ENCODE data around the gene TNFAIP8L2. TPM values are rescaled to one million over a fixed set of nuclear protein-coding genes. Genes with fewer than 3 reads are reported as not detected.

Gene TNFAIP8L2
- total and polyA plus RNA-seq, 5 donors from 2014 or later = 4.3 to 62.5 (median 34.4) TPM

- no peaks in the 10 kb centered on the region for H3K9me3 ChIP-seq (ENCODE audit: control insufficient read depth in 2 of 2, low read length in 2 of 2)
- peak overlapping the region; percentile 78 to 92 (median 82) for H3K4me3 Mint-ChIP-seq
- no peaks in the 10 kb centered on the region for H3K27me3 Mint-ChIP-seq
- no peak overlapping the region for H3K27ac ChIP-seq (ENCODE audit: insufficient read depth, low read length, poor library complexity, severe bottlenecking)
- H3K4me1 Mint-ChIP-seq = peaks cover 0 to 13% (median 2%) of the 10 kb centered on the region in 4 donors
- H3K4me3 ChIP-seq (ENCODE audit: low read depth, low read length) = peak overlapping the region; percentile 55
- peaks cover 11% of the 10 kb centered on the region for H3K4me1 ChIP-seq (ENCODE audit: control insufficient read depth, insufficient read depth, low read length, poor library complexity, severe bottlenecking)
- ATAC-seq (ENCODE audit: low read depth in 2 of 2) (no peak), DNase-seq (no peak)
- no peaks in the 10 kb centered on the region for H3K27me3 ChIP-seq (ENCODE audit: control insufficient read depth, insufficient read depth, low read length)
- peak overlapping the region in 2 of 3 donors; percentile 20 to 54 for H3K27ac Mint-ChIP-seq
- H3K9me3 Mint-ChIP-seq = no peaks in the 10 kb centered on the region
- H3K36me3 ChIP-seq (ENCODE audit: control insufficient read depth, insufficient read depth, low read length) = no peaks in the 10 kb centered on the region
- peaks cover 13% of the 10 kb centered on the region for H3K36me3 Mint-ChIP-seq
These were observed 24.6 kb upstream of the TNFAIP8L2 start for GRCh38 chr1:151131701-151132334.

GRCh38 chr1:151132335-151133017, 24.0 kb upstream of the TNFAIP8L2 start:
- Histone ChIP-seq H3K4me1 (ENCODE audit: control insufficient read depth, insufficient read depth, low read length, poor library complexity, severe bottlenecking) (peaks cover 11% of the 10 kb centered on the region), H3K9me3 (ENCODE audit: control insufficient read depth in 2 of 2, low read length in 2 of 2) (no peaks in the 10 kb centered on the region), H3K27ac (ENCODE audit: insufficient read depth, low read length, poor library complexity, severe bottlenecking) (no peak overlapping the region), H3K4me3 (ENCODE audit: low read depth, low read length) (no peak overlapping the region), H3K36me3 (ENCODE audit: control insufficient read depth, insufficient read depth, low read length) (no peaks in the 10 kb centered on the region), H3K27me3 (ENCODE audit: control insufficient read depth, insufficient read depth, low read length) (no peaks in the 10 kb centered on the region)
- Mint-ChIP-seq H3K4me1 (peaks cover 0 to 13% (median 2%) of the 10 kb centered on the region in 4 donors), H3K27me3 (no peaks in the 10 kb centered on the region), H3K27ac (no peak overlapping the region), H3K9me3 (no peaks in the 10 kb centered on the region), H3K4me3 (no peak overlapping the region), H3K36me3 (peaks cover 10% of the 10 kb centered on the region)
- DNase-seq (no peak), ATAC-seq (ENCODE audit: low read depth in 2 of 2) (no peak)

GRCh38 chr1:151133018-151133806, 23.2 kb upstream of the TNFAIP8L2 start:
- no peak overlapping the region for H3K4me3 ChIP-seq (ENCODE audit: low read depth, low read length)
- ATAC-seq (ENCODE audit: low read depth in 2 of 2) (no peak), DNase-seq (no peak)
- Mint-ChIP-seq H3K27me3 (no peaks in the 10 kb centered on the region), H3K27ac (no peak overlapping the region), H3K9me3 (no peaks in the 10 kb centered on the region), H3K36me3 (peaks cover 10% of the 10 kb centered on the region), H3K4me1 (peaks cover 0 to 13% (median 2%) of the 10 kb centered on the region in 4 donors), H3K4me3 (peak overlapping the region in 1 of 4 donors; percentile 52)
- no peaks in the 10 kb centered on the region for H3K36me3 ChIP-seq (ENCODE audit: control insufficient read depth, insufficient read depth, low read length)
- H3K9me3 ChIP-seq (ENCODE audit: control insufficient read depth in 2 of 2, low read length in 2 of 2) = no peaks in the 10 kb centered on the region
- no peak overlapping the region for H3K27ac ChIP-seq (ENCODE audit: insufficient read depth, low read length, poor library complexity, severe bottlenecking)
- peaks cover 11% of the 10 kb centered on the region for H3K4me1 ChIP-seq (ENCODE audit: control insufficient read depth, insufficient read depth, low read length, poor library complexity, severe bottlenecking)
- H3K27me3 ChIP-seq (ENCODE audit: control insufficient read depth, insufficient read depth, low read length) = no peaks in the 10 kb centered on the region

- H3K9me3 ChIP-seq (ENCODE audit: control insufficient read depth in 2 of 2, low read length in 2 of 2) = no peaks in the 10 kb centered on the region
- DNase-seq (no peak), ATAC-seq (ENCODE audit: low read depth in 2 of 2) (no peak)
- H3K9me3 Mint-ChIP-seq = no peaks in the 10 kb centered on the region
- no peaks in the 10 kb centered on the region for H3K27me3 Mint-ChIP-seq
- peak overlapping the region in 1 of 4 donors; percentile 11 for H3K4me3 Mint-ChIP-seq
- H3K4me1 ChIP-seq (ENCODE audit: control insufficient read depth, insufficient read depth, low read length, poor library complexity, severe bottlenecking) = peaks cover 11% of the 10 kb centered on the region
- H3K4me1 Mint-ChIP-seq = peaks cover 0 to 13% (median 2%) of the 10 kb centered on the region in 4 donors
- peaks cover 10% of the 10 kb centered on the region for H3K36me3 Mint-ChIP-seq
- H3K27ac ChIP-seq (ENCODE audit: insufficient read depth, low read length, poor library complexity, severe bottlenecking) = no peak overlapping the region
- no peak overlapping the region for H3K4me3 ChIP-seq (ENCODE audit: low read depth, low read length)
- no peaks in the 10 kb centered on the region for H3K27me3 ChIP-seq (ENCODE audit: control insufficient read depth, insufficient read depth, low read length)
- no peak overlapping the region for H3K27ac Mint-ChIP-seq
- H3K36me3 ChIP-seq (ENCODE audit: control insufficient read depth, insufficient read depth, low read length) = no peaks in the 10 kb centered on the region
These were observed 22.1 kb upstream of the TNFAIP8L2 start for GRCh38 chr1:151134396-151134795.

GRCh38 chr1:151134991-151135390, 21.5 kb upstream of the TNFAIP8L2 start:
- Mint-ChIP-seq H3K27me3 (no peaks in the 10 kb centered on the region), H3K9me3 (no peaks in the 10 kb centered on the region), H3K36me3 (peaks cover 12% of the 10 kb centered on the region), H3K4me3 (no peak overlapping the region), H3K4me1 (peaks cover 0 to 13% (median 2%) of the 10 kb centered on the region in 4 donors), H3K27ac (no peak overlapping the region)
- Histone ChIP-seq H3K36me3 (ENCODE audit: control insufficient read depth, insufficient read depth, low read length) (no peaks in the 10 kb centered on the region), H3K9me3 (ENCODE audit: control insufficient read depth in 2 of 2, low read length in 2 of 2) (no peaks in the 10 kb centered on the region), H3K4me1 (ENCODE audit: control insufficient read depth, insufficient read depth, low read length, poor library complexity, severe bottlenecking) (peaks cover 11% of the 10 kb centered on the region), H3K27me3 (ENCODE audit: control insufficient read depth, insufficient read depth, low read length) (no peaks in the 10 kb centered on the region), H3K27ac (ENCODE audit: insufficient read depth, low read length, poor library complexity, severe bottlenecking) (no peak overlapping the region), H3K4me3 (ENCODE audit: low read depth, low read length) (no peak overlapping the region)
- ATAC-seq (ENCODE audit: low read depth in 2 of 2) (no peak), DNase-seq (no peak)

- H3K9me3 Mint-ChIP-seq = no peaks in the 10 kb centered on the region
- H3K27ac Mint-ChIP-seq = peak overlapping the region in 1 of 3 donors; percentile 20
- no peak overlapping the region for H3K27ac ChIP-seq (ENCODE audit: insufficient read depth, low read length, poor library complexity, severe bottlenecking)
- no peak overlapping the region for H3K4me3 ChIP-seq (ENCODE audit: low read depth, low read length)
- peaks cover 0 to 10% (median 2%) of the 10 kb centered on the region in 4 donors for H3K4me1 Mint-ChIP-seq
- no peaks in the 10 kb centered on the region for H3K27me3 ChIP-seq (ENCODE audit: control insufficient read depth, insufficient read depth, low read length)
- no peak overlapping the region for H3K4me3 Mint-ChIP-seq
- no peaks in the 10 kb centered on the region for H3K36me3 ChIP-seq (ENCODE audit: control insufficient read depth, insufficient read depth, low read length)
- ATAC-seq (ENCODE audit: low read depth in 2 of 2) = no peak
- H3K27me3 Mint-ChIP-seq = no peaks in the 10 kb centered on the region
- no peak for DNase-seq
- H3K4me1 ChIP-seq (ENCODE audit: control insufficient read depth, insufficient read depth, low read length, poor library complexity, severe bottlenecking) = peaks cover 11% of the 10 kb centered on the region
- H3K9me3 ChIP-seq (ENCODE audit: control insufficient read depth in 2 of 2, low read length in 2 of 2) = no peaks in the 10 kb centered on the region
- peaks cover 12% of the 10 kb centered on the region for H3K36me3 Mint-ChIP-seq
These were observed 20.7 kb upstream of the TNFAIP8L2 start for GRCh38 chr1:151135433-151136385.

GRCh38 chr1:151137789-151138188, 18.7 kb upstream of the TNFAIP8L2 start:
- H3K4me1 ChIP-seq (ENCODE audit: control insufficient read depth, insufficient read depth, low read length, poor library complexity, severe bottlenecking) = no peaks in the 10 kb centered on the region
- H3K36me3 ChIP-seq (ENCODE audit: control insufficient read depth, insufficient read depth, low read length) = no peaks in the 10 kb centered on the region
- H3K27me3 ChIP-seq (ENCODE audit: control insufficient read depth, insufficient read depth, low read length) = no peaks in the 10 kb centered on the region
- H3K27ac ChIP-seq (ENCODE audit: insufficient read depth, low read length, poor library complexity, severe bottlenecking) = no peak overlapping the region
- no peak overlapping the region for H3K4me3 ChIP-seq (ENCODE audit: low read depth, low read length)
- Mint-ChIP-seq H3K36me3 (peaks cover 12% of the 10 kb centered on the region), H3K4me3 (no peak overlapping the region), H3K4me1 (peaks cover 0 to 2% (median 0%) of the 10 kb centered on the region in 4 donors), H3K27ac (no peak overlapping the region), H3K27me3 (no peaks in the 10 kb centered on the region), H3K9me3 (no peaks in the 10 kb centered on the region)
- ATAC-seq (ENCODE audit: low read depth in 2 of 2) (no peak), DNase-seq (no peak)
- no peaks in the 10 kb centered on the region for H3K9me3 ChIP-seq (ENCODE audit: control insufficient read depth in 2 of 2, low read length in 2 of 2)
